ENCODE measurements around the gene REX1BD.

GRCh38 chr19:18610245-18610555 is 21.6 kb downstream of the REX1BD start:
- no peak for TF ChIP-seq ZNF384 (IDR thresholded peaks at IDR 0.05; ENCODE audit: borderline replicate concordance, low read depth, low read length)
- no peak for TF ChIP-seq BRCA1 (IDR thresholded peaks at IDR 0.05; ENCODE audit: low read depth, low read length)
- TF ChIP-seq STAT1 (conservative IDR thresholded peaks at IDR 0.05), result no peak
- no peak for TF ChIP-seq ZNF687 (IDR thresholded peaks at IDR 0.05)
- no peak for TF ChIP-seq SIN3A (IDR thresholded peaks at IDR 0.05; ENCODE audit: low read depth, low read length)
- no peak for TF ChIP-seq ZNF274 (IDR thresholded peaks at IDR 0.05; ENCODE audit: insufficient read depth, insufficient read length)

Measured in GM12878 (cell line).